HG03565 (cell line): ENCODE data around the gene ATP5MC2.
A peak's percentile ranks its signal among the peaks of the same experiment; 100 is the strongest.
"Not testable (repeated sequence)": the region's sequence is repeated elsewhere in the genome, so short reads cannot be mapped to it uniquely, and the experiment has no call there.

Experiments
- ATAC-seq: cut with Tn5 transposase; IDR thresholded peaks from one replicate; pipeline ENCODE4 v1.9.1; 2021; ENCODE audit warnings: mild to moderate bottlenecking, moderate library complexity; ENCODE audit not compliant: unreplicated experiment

Gene ATP5MC2

GRCh38 chr12:53653595-53653994, 22.3 kb downstream of the ATP5MC2 start:
- no peak for ATAC-seq

- ATAC-seq: no peak
Observed at GRCh38 chr12:53652366-53652765, 23.5 kb downstream of the ATP5MC2 start.

- no peak for ATAC-seq
Observed at GRCh38 chr12:53651737-53652136, 24.1 kb downstream of the ATP5MC2 start.

- ATAC-seq: not testable (repeated sequence)
Observed at GRCh38 chr12:53646300-53646699, 29.6 kb downstream of the ATP5MC2 start.

- no peak for ATAC-seq
Observed at GRCh38 chr12:53645165-53645564, 30.7 kb downstream of the ATP5MC2 start.

- ATAC-seq: no peak
Observed at GRCh38 chr12:53644133-53644532, 31.8 kb downstream of the ATP5MC2 start.

- ATAC-seq: no peak
Observed at GRCh38 chr12:53643232-53643979, 32.5 kb downstream of the ATP5MC2 start.

- ATAC-seq: no peak
Observed at GRCh38 chr12:53638057-53638456, 37.8 kb downstream of the ATP5MC2 start.

- no peak for ATAC-seq
Observed at GRCh38 chr12:53636641-53637040, 39.2 kb downstream of the ATP5MC2 start.

GRCh38 chr12:53635708-53636107, 40.2 kb downstream of the ATP5MC2 start:
- ATAC-seq: not testable (repeated sequence)

GRCh38 chr12:53631721-53632120, 44.2 kb downstream of the ATP5MC2 start:
- ATAC-seq: no peak

- no peak for ATAC-seq
Observed at GRCh38 chr12:53627919-53628318, 48.0 kb downstream of the ATP5MC2 start.

- ATAC-seq: no peak
Observed at GRCh38 chr12:53626702-53627169, 49.1 kb downstream of the ATP5MC2 start.

- peak; percentile 92 for ATAC-seq
Observed at GRCh38 chr12:53625946-53626701, 49.8 kb downstream of the ATP5MC2 start, which contains the start of gene ATF7. Gene ATF7 (minus strand): TSS chr12:53626382. CDS start chr12:53601000, 25,382 bp downstream.

GRCh38 chr12:53625373-53625945, 50.4 kb downstream of the ATP5MC2 start:
- ATAC-seq: no peak

- no peak for ATAC-seq
Observed at GRCh38 chr12:53624956-53625355, 50.9 kb downstream of the ATP5MC2 start.

- ATAC-seq: no peak
Observed at GRCh38 chr12:53624458-53624857, 51.4 kb downstream of the ATP5MC2 start.

- no peak for ATAC-seq
Observed at GRCh38 chr12:53623548-53624385, 52.1 kb downstream of the ATP5MC2 start.

GRCh38 chr12:53622724-53623123, 53.2 kb downstream of the ATP5MC2 start:
- ATAC-seq: no peak

GRCh38 chr12:53618275-53618674, 57.6 kb downstream of the ATP5MC2 start:
- no peak for ATAC-seq

- ATAC-seq: no peak
Observed at GRCh38 chr12:53617700-53618099, 58.2 kb downstream of the ATP5MC2 start.
